Ovary (tissue), 3 donors: Measurements from ENCODE around the gene HKDC1.

Source experiments
- EP300 ChIP-seq: sonication (generic); formaldehyde crosslinking; IDR thresholded peaks from one replicate; pipeline ENCODE4 v1.6.1; 2017; ENCODE audit warnings: antibody characterized with exemption
- TF ChIP-seq, protein P1 (sequence below), 3 donors: fragments of 450-650 bp in 2 of 3; fragments of 200-600 bp in 1 of 3; IDR thresholded peaks; one replicate each; pipeline versions ENCODE4 v1.5.1 to v1.8.0; 2016 to 2022; ENCODE audit warnings: antibody characterized with exemption in 3 of 3, mild to moderate bottlenecking in 1 of 3
- donor health status: DM: no; HTN: no; CAD: no.

DNA sequence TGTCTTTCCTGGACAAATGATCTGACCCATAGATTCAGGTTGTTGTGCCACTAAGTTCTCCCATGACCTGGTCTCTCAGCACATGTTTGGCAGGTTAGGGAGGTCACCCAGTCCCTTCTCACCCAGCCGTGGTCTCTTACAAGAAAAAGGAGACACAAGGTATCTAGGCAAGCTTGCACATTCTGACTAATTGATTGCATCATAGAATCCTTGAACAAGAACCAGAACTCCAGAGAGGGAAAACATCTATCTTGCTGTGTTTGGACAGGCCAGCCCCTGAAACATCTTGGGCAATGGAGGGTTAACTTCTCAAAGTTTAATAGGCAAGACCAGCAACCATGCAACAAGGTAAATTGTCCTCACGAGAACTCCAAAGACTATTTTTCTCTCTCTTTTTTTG is 49.6 kb downstream of the HKDC1 start:
- TF ChIP-seq, protein P1, sequence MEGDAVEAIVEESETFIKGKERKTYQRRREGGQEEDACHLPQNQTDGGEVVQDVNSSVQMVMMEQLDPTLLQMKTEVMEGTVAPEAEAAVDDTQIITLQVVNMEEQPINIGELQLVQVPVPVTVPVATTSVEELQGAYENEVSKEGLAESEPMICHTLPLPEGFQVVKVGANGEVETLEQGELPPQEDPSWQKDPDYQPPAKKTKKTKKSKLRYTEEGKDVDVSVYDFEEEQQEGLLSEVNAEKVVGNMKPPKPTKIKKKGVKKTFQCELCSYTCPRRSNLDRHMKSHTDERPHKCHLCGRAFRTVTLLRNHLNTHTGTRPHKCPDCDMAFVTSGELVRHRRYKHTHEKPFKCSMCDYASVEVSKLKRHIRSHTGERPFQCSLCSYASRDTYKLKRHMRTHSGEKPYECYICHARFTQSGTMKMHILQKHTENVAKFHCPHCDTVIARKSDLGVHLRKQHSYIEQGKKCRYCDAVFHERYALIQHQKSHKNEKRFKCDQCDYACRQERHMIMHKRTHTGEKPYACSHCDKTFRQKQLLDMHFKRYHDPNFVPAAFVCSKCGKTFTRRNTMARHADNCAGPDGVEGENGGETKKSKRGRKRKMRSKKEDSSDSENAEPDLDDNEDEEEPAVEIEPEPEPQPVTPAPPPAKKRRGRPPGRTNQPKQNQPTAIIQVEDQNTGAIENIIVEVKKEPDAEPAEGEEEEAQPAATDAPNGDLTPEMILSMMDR (IDR thresholded peaks at IDR 0.05) = no peak
- TF ChIP-seq EP300 = no peak
